DND-41 (cell line): ENCODE results near the gene VAPA.

ENCODE experiments used
- ATAC-seq: fragments of 200-7000 bp; cut with Tn5 transposase; 3 replicates; pipeline ENCODE4 v1.9.1; 2021; ENCODE audit warnings: low read depth; ENCODE audit not compliant: insufficient read depth
- DNase-seq: peaks from one replicate; pipeline ENCODE4 v3.0.0-alpha.2; 2020
- H2AFZ ChIP-seq: 2 replicates; pipeline ENCODE4 v1.6.0; 2012; ENCODE audit warnings: low read depth, low read length
- H3K27ac ChIP-seq: 2 replicates; pipeline ENCODE4 v1.5.1; 2012; ENCODE audit warnings: low read length, inconsistent platforms
- H3K27me3 ChIP-seq: fragments of 200-600 bp; sonication (generic); 2 replicates; pipeline ENCODE4 v1.6.0; 2012; ENCODE audit warnings: low read length, mild to moderate bottlenecking, inconsistent platforms; ENCODE audit not compliant: insufficient read depth, poor library complexity
- H3K36me3 ChIP-seq: 2 replicates; pipeline ENCODE4 v1.5.1; 2012; ENCODE audit warnings: low read length, inconsistent platforms; ENCODE audit not compliant: insufficient read depth
- H3K4me1 ChIP-seq: 2 replicates; pipeline ENCODE4 v1.5.1; 2012; ENCODE audit warnings: mild to moderate bottlenecking, low read length; ENCODE audit not compliant: insufficient read depth
- H3K4me2 ChIP-seq: 2 replicates; pipeline ENCODE4 v1.6.0; 2012; ENCODE audit warnings: mild to moderate bottlenecking, moderate library complexity, low read length, inconsistent platforms; ENCODE audit not compliant: insufficient read depth
- H3K4me3 ChIP-seq, 2 experiments: fragments of 200-600 bp in 1 of 2; shearing (Covaris generic) in 1 of 2; 2 replicates each; pipeline ENCODE4 v1.5.1; 2012 to 2016; ENCODE audit warnings: inconsistent platforms in 2 of 2, low read length in 2 of 2, mild to moderate bottlenecking in 2 of 2, low read depth in 1 of 2, moderate library complexity in 1 of 2
- H3K79me2 ChIP-seq: 2 replicates; pipeline ENCODE4 v1.6.0; 2012; ENCODE audit warnings: low read length, inconsistent platforms; ENCODE audit not compliant: insufficient read depth
- H3K9ac ChIP-seq: 2 replicates; pipeline ENCODE4 v1.6.0; 2012; ENCODE audit warnings: low read depth, mild to moderate bottlenecking, inconsistent platforms, low read length, moderate library complexity
- H3K9me3 ChIP-seq: 2 replicates; pipeline ENCODE4 v1.5.1; 2012; ENCODE audit warnings: low read length, moderate library complexity, mild to moderate bottlenecking, inconsistent platforms; ENCODE audit not compliant: insufficient read depth, severe bottlenecking
- H4K20me1 ChIP-seq: 2 replicates; pipeline ENCODE4 v1.6.0; 2012; ENCODE audit warnings: low read length; ENCODE audit not compliant: insufficient read depth
- EZH2 ChIP-seq: IDR thresholded peaks from 3 replicates; pipeline ENCODE4 v1.6.1; 2012; ENCODE audit warnings: borderline replicate concordance, low read depth, mild to moderate bottlenecking, moderate library complexity, low read length, inconsistent platforms; ENCODE audit not compliant: severe bottlenecking
- TF ChIP-seq, protein P1 (sequence below): IDR thresholded peaks from 2 replicates; pipeline ENCODE4 v1.5.1; 2012; ENCODE audit warnings: borderline replicate concordance, low read length, moderate library complexity, mild to moderate bottlenecking; ENCODE audit not compliant: poor library complexity, severe bottlenecking; ENCODE audit errors: extremely low read depth

Gene VAPA

DNA sequence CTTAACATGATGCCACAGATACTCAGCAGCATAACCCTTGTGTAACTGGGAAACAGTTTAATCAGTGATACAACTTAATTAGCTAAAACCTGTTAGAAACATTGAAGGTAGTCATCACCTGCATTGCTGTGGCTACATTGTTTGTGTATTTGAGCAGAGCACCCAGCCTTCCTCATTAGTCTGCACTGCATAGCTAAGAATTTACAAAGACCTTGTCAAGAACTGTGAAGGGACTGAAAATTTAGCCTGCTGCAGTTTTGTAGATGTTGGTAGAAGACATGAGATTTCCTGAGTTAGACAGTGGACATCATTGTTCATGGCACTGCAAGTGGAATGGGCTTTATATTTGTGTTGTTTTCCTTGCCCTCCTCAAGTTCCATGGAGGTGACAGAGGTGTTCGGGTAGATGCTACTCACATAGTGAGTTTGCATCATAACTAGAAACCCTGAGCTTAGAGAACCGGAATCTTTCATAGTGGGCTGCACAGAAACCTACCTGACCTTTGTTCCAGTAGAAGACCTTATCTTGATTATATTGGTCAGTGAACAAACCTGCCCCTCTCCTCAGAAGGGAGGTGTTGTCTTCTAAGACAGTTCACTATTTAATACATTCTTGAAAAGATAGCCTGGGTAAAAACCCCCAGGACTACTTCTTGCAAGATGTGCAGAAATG is 12.5 kb downstream of the VAPA start:
- DNase-seq: no peak
- no peak for TF ChIP-seq EZH2
- TF ChIP-seq, protein P1, sequence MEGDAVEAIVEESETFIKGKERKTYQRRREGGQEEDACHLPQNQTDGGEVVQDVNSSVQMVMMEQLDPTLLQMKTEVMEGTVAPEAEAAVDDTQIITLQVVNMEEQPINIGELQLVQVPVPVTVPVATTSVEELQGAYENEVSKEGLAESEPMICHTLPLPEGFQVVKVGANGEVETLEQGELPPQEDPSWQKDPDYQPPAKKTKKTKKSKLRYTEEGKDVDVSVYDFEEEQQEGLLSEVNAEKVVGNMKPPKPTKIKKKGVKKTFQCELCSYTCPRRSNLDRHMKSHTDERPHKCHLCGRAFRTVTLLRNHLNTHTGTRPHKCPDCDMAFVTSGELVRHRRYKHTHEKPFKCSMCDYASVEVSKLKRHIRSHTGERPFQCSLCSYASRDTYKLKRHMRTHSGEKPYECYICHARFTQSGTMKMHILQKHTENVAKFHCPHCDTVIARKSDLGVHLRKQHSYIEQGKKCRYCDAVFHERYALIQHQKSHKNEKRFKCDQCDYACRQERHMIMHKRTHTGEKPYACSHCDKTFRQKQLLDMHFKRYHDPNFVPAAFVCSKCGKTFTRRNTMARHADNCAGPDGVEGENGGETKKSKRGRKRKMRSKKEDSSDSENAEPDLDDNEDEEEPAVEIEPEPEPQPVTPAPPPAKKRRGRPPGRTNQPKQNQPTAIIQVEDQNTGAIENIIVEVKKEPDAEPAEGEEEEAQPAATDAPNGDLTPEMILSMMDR: no peak
- Histone ChIP-seq H3K4me3 (no peak overlapping the region), H4K20me1 (peaks cover 92% of the 10 kb centered on the region), H3K9me3 (no peaks in the 10 kb centered on the region), H3K4me1 (peaks cover 19% of the 10 kb centered on the region), H3K79me2 (peaks cover 100% of the 10 kb centered on the region), H3K27ac (no peak overlapping the region), H3K4me2 (no peak overlapping the region), H3K27me3 (no peaks in the 10 kb centered on the region), H3K9ac (no peak overlapping the region), H3K36me3 (0 out of 2 replicates have a peak, but pooled peaks cover 4% of the 10 kb centered on the region), H2AFZ (no peak overlapping the region)
- no peak for ATAC-seq

DNA sequence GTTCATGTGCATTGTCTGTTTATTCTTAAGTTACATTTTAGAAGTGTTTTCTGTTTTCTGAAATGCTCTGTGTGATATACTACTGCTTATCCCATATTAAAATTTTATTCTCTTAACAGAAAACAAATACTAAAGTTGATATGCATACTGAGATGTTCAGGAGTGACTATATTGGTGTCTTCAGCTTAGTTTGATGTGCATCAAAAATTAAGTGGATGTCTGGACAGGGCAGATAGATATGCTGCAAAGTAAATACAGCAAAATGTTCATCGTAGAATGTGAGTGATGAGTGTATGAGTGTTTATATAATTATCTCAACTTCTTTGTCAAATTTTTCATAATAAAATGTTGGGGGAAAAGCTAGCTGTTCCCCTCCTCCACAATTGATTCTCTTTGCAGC is 13.2 kb downstream of the VAPA start:
- peaks cover 14% of the 10 kb centered on the region for H3K4me1 ChIP-seq

DNA sequence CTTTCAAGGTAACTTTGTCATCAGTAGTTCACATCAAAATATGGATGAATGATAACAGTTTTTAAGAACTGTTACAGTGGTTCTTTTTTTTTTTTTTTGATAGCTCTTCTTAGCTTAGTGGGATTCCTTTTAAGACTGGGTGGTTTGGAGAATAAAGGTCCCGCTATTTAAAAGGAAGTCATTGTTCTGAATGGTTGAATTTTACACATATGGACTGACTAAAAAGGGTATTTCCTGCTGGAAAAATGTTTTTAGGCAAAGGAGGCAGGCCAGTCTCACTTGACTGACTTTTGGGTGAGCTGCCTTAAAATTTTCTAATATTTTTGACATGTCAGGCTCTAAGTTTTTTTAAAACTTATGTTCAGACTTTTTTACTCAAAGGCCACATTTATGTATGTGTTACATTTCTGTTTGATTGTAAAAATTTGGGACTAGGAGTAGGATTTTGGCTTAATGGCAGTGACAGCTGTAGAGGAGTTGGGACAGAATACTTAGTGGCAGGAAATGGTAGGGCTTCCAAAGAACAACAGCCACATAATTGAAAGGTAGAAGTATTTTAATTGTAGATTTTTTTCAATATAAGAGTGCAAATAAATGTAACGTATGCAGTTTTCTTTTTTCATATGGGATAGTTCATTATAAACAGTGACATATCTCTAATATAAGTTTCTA is 13.7 kb downstream of the VAPA start:
- H4K20me1 ChIP-seq: peaks cover 92% of the 10 kb centered on the region
- peaks cover 16% of the 10 kb centered on the region for H3K36me3 ChIP-seq
- no peak overlapping the region for H3K4me3 ChIP-seq
- ATAC-seq (no peak), DNase-seq (no peak)
- peaks cover 8% of the 10 kb centered on the region for H3K4me1 ChIP-seq
- no peaks in the 10 kb centered on the region for H3K27me3 ChIP-seq
- no peak overlapping the region for H3K9ac ChIP-seq
- no peaks in the 10 kb centered on the region for H3K9me3 ChIP-seq
- peaks cover 100% of the 10 kb centered on the region for H3K79me2 ChIP-seq
- TF ChIP-seq, protein P1: no peak
- no peak for TF ChIP-seq EZH2
- H3K27ac ChIP-seq: no peak overlapping the region
- no peak overlapping the region for H2AFZ ChIP-seq
- H3K4me2 ChIP-seq: no peak overlapping the region

More for the DNA sequence above, 13.2 kb downstream of the VAPA start:
- Histone ChIP-seq H3K4me3 (no peak overlapping the region), H3K9me3 (no peaks in the 10 kb centered on the region), H3K4me2 (no peak overlapping the region), H3K9ac (no peak overlapping the region), H3K79me2 (peaks cover 100% of the 10 kb centered on the region), H3K27ac (no peak overlapping the region), H3K36me3 (peaks cover 10% of the 10 kb centered on the region; the same call in 1 of the 2 replicates), H4K20me1 (peaks cover 92% of the 10 kb centered on the region), H2AFZ (no peak overlapping the region), H3K27me3 (no peaks in the 10 kb centered on the region)
- no peak for ATAC-seq
- TF ChIP-seq EZH2: no peak
- TF ChIP-seq, protein P1: no peak
- no peak for DNase-seq
